ENCODE data around the gene CNN2.
A peak's percentile ranks its signal among the peaks of the same experiment; 100 is the strongest.
"Not testable (repeated sequence)": the region's sequence is repeated elsewhere in the genome, so short reads cannot be mapped to it uniquely, and the experiment has no call there.

CNN2 gene

DNA sequence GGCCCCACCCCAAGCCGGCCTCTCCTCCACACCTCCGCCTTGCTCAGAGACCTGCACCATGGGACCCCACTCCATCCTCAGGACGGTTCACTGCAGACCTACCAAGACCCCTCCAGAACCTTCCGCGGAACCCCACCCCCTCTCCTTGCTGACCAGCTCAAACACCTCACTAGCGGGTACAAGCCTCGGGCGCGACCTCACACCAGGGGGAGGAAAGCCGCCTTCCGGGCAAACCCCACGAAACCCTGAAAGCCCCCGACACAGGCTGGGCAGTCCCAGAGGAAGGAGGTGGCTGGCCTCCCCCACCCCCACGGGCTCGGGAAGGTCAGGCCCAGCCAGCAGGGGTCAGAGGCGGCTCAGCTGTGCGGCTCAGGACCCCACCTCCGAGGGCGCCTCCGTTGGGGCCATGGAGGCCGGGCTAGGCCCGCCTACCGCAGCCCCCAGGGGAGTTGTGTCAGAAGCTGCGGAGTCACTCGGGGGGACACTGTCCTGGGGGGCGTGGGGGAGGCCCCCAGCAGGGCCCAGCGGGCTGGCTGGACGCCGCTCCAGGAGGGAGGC lies 16.3 kb upstream of the CNN2 start:
- no peak for FAIRE-seq
- no peak for DNase-seq (ENCODE audit: insufficient read length, low spot score)

DNA sequence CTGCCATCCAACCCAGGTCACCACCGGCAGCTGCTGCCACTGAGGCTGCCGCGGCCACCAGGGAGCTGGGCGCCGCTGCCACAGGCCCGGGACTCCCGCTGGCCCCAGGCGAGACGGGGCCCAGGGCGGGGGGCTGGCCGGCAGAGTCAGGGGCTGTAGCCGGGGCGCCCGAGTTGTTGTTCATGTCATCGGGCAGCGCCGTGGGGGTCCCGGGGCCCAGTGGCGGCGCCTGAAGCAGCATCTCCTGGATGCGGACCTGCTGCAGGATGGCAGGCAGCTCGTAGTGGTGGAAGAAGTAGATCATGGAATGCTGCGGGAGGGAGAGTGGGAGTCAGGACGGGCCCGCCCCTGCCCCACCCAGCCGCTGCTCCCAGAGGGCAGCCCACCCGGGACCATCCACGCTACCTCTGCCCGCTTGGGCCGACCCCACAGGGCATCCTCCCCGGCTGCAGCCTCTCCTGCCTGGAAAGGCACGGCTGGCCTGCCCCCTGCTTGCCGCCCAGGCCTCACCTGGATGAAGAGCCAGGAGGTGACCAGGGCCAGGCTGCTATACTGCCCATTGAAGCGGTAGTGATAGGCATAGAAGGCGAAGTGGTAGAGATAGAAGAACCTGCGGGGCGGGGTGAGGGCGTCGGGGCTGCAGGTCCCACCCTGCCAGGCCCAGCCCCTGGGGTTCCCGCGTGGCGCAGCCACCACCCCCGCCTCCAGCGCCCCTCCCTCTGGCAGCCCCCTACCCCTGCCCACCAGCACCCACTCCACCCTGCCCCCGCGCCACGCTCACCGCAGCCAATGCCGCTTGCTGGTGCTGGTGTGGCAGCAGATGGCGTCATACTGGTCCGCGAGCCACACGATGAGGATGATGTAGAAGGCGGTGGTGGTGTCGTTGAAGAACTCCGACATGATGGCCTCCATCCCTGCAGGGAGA lies 15.6 kb upstream of the CNN2 start:
- FAIRE-seq (no peak), DNase-seq (ENCODE audit: insufficient read length, low spot score) (no peak)

DNA sequence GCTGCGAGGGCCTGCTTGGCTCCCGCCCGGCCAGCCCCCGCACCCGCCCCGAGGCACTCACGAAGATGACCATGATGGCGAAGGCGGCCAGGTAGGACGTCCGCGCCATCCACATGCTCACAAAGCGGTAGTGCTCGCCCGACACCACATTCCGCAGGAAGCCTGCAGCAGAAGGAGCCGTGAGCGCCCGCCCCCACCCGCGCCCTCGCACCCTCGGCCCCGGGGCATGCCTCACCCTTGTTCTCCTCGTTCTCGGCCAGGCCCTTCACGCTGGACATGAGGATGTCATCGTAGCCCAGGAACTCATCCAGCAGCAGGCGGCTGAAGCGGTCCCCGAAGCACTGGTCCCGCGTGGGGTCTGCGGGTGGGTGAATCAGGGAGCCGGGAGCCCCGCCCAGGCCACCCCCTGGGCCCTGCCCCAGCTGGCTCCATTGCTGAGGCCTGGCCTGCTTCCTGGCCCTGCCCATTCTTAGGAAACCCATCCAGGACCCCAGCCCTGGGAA lies 14.5 kb upstream of the CNN2 start:
- no peak for FAIRE-seq
- no peak for DNase-seq (ENCODE audit: insufficient read length, low spot score)

DNA sequence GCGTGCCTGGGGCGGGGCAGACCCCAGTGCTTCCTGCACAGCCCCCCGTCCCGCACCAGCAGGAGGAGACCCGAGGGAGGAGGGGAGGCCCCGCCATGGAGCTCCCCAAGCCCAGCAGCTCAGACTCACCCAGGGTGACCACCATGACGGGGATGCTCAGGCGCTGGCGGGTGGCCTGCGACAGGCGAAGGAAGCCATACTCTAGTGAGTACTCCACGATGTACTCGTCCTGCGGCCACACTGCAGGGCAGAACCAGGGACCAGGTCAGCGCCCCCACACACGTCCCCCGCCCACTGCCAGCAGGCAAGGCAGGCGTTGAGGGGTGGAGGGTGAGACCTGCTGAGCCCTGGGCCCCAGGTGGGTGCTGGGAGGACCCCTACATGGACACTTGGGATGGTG lies 14.1 kb upstream of the CNN2 start:
- DNase-seq (ENCODE audit: insufficient read length, low spot score) (no peak), FAIRE-seq (no peak)

DNA sequence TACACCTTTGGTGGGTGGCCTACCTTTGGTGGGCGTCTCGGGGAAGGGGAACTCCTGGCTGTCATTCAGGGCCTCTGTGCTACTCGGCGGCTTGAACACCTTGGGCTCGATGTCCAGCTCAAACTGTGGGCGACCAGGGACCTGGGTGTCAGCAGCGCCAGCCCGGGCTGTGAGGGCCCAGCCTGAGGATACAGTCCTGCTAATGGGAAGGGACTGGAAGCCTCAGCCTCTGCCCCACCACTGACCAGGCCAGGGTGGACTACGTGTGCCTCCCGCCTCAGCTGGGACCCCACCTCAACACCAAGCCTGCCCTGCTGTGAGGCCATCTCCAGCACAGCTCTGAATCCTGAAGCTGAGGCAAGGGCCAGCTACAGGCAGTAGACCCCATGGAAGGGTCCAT lies 13.2 kb upstream of the CNN2 start:
- no peak for FAIRE-seq

DNA sequence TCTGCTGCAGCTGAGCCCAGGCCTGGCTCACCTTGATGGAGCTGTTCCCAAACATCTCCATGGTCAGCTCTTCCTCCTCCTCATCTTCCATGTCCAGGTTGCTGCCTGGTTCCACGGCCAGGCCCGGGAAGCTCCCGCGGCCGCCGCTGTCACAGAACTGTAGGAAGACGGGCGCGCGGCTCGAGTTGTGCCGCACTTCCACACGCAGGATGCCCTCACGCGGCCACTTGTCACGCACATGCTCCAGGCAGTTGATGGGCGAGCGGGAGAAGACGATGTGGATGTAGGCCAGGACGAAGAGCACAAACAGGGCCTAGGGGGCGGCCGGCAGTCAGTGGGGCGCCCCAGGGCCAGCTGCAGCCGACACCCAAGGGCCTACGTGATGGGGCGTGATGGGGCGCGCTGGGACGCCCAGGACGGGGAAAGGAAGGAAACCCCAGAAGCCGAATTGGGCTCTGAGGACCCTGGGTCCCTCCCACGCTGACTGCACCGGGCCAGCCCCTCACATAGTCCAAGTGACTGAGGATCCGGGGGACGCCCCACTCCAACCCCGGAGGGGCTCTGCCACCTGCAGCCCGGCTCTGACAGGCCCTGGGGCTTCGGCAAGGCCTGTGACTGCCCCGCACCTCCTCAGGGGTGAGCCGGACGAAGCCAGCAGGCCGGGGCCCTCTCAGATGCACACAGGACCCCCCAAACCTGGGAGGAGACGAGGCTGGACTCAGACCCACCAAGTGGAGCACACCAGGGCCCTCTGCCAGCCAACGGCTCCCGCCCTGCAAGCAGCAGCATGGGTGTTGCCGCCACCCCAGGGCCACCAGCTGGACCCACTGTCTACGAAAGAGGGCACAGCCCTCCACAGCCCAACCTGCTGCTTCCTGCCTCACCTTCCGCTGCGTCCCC lies 12.0 kb upstream of the CNN2 start:
- no peak for FAIRE-seq

More for the DNA sequence above, 13.2 kb upstream of the CNN2 start:
- no peak for DNase-seq (ENCODE audit: insufficient read length, low spot score)

DNA sequence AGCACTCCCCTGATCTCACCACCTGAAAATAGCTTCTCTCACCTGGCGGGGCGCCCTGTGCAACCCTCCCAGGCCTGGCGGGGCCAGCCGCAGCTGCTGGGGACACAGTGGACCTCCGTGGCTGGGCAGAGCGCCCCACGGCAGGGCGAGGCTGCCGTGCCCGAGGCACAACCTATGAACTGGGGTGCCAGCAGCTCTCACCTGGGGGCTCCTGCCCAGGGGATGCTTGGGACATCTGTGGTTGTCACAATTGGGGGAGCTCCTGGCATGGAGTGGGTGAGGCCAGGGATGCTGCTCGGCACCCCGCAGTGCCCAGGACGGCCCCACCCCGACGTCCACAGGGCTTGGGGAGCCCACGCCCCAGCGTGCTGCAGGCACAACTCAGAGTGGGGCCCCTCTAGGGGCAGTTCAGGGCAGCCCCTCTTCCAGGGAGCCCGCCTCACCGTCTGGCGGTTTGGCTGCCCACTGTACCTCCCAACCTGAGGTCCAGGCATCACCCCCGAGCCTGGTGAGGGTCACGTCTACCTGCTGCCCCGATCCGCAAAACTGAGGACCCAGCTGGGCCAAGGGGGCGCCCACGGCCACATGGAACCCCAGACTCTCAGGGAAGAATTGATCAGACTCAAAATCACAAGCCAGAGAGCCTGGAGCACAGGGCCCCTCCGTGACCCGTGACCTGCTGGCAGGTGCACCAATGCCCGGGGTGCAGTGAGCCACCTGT lies 11.2 kb upstream of the CNN2 start:
- no peak for FAIRE-seq

More for the DNA sequence above, 12.0 kb upstream of the CNN2 start:
- DNase-seq (ENCODE audit: insufficient read length, low spot score): no peak

DNA sequence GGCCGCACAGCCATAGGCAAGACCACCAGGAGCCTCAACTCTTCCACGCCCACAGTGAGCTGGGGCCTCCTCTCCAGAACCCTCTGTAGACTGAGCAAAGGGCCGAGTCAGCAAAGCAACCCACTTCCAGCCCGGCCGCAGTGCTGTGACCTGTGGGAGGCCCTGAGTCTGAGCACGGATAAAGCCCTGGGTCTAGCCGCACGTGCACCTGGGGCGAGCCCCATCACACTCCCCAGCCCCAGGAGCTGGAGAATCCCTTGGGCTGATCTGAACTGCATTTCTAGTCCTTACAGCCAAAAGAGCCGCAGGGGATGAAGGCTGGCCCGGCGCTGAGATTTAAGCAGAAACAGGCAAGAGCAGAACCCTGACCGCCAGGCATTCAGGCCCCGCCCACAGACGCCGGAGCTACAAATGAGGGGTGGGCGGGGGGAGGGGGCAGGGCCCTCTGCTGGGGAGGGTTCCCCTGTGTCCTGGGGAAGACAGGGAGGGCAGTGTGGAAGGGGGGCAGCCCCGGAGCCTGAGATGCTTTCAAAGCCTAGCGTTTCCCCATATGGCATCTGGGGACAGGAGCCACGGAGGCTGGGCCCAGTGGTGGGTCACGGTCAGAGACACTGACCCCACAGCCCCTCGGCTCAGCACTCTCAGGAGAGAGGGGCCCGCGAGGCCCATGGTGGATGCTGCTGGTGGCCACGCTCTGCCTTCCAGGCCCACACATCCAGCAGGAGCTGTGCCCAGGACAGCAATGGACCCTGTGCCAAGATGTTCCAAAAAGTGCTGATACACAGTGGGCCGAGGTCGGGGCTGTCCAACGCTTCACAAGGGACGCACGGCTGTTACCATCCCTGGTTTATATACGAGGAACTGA lies 10.4 kb upstream of the CNN2 start:
- DNase-seq (ENCODE audit: insufficient read length, low spot score) (no peak), FAIRE-seq (no peak)

More for the DNA sequence above, 11.2 kb upstream of the CNN2 start:
- no peak for DNase-seq (ENCODE audit: insufficient read length, low spot score)

DNA sequence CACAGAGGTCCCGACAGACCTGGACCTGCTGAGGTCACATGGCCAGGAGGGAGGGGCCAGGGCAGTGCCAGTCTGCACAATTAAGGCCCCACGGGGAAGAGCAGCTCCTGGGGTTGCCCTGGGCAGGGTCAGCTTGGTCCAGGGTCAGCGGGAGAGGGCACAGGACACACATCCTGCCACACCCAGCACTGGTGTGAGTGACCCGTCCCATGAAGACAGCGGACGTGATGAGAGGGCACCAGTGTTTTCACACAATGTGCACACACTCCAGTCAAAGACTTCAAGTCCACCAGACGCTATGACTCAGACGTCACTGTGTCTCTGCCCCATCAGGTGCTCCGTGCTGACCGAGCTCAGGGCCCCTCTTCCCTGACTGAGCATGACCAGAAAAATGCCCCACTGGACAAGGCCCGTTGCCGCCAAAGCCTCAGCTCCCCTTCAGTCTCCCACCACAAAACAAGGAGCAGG lies 9.7 kb upstream of the CNN2 start:
- no peak for FAIRE-seq

DNA sequence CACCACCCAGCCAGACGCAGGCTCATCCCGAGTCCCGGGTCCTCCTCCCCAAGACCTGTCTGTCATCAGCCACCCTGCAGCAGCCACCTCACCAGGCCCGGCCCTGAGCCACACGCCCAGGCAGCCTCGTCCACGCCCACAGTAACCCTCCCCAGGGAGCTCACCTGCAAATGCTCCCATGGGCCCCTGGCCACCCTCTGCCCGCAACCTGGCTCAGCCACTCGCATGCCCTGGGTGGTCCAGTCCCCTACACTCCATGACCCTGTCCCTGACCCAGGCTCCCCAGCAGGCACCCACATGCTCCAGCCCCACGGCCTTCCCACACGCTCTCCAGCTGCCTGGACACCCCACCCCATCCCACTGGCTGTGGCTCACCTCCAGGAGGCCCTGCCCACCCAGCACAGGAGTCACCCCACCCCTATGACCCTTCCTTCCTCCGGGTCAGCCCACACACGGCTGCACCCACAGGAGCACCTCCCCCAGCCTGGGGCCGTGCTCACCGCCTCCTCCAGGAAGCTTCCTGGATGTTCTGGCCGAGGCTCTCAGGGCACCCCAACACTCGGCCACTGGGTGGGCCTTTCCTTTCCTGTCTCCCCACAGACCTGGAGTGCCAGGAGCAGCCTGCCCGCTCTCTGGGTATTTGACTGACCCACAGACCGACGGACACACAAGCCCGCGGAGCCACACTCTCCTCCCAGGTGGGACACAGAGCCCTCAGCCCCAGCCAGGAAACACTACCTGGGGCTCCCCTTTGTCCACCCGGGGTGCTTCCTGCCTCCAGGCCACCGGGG lies 9.1 kb upstream of the CNN2 start:
- DNase-seq (ENCODE audit: insufficient read length, low spot score) (no peak), FAIRE-seq (no peak)

More for the DNA sequence above, 9.7 kb upstream of the CNN2 start:
- DNase-seq (ENCODE audit: insufficient read length, low spot score): no peak

DNA sequence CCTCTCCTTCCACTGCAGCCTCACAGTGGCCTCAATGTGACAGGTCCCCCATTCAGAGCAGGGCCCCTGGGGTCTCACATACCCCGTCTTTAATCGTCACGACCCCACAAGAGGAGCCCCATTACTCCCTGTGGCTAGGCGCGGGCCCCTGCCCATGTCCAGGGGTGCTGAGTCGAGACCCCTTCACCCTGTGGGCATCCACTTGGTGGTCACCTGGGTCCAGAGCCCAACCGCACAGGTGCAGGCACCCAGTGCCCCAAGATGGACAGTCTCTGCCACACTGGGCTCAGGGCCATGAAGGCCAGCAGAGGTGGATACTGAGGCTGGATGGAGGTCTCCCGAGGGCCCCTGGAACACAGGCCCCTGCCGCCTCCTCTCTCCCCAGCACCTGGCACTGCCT lies 8.5 kb upstream of the CNN2 start:
- FAIRE-seq: no peak
- no peak for DNase-seq (ENCODE audit: insufficient read length, low spot score)

DNA sequence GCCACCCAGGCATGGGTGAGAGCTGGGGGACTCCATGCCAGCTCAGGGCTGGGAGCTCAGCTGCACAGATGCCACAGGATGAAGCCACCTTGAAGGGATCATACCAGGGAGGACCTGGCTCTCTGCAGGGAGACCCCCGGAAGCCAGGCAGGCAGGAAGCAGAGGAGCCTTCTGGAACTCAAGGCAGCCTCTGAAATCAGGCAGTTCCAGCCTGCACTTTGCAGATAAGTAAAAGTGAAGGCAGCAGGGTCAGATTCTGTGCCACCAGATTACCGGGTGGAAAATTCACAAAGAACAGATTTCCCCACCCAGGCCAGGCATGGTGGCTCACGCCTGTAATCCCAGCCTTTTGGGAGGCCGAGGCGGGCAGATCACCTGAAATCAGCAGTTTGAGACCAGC lies 8.0 kb upstream of the CNN2 start:
- no peak for FAIRE-seq
- DNase-seq (ENCODE audit: insufficient read length, low spot score): no peak

DNA sequence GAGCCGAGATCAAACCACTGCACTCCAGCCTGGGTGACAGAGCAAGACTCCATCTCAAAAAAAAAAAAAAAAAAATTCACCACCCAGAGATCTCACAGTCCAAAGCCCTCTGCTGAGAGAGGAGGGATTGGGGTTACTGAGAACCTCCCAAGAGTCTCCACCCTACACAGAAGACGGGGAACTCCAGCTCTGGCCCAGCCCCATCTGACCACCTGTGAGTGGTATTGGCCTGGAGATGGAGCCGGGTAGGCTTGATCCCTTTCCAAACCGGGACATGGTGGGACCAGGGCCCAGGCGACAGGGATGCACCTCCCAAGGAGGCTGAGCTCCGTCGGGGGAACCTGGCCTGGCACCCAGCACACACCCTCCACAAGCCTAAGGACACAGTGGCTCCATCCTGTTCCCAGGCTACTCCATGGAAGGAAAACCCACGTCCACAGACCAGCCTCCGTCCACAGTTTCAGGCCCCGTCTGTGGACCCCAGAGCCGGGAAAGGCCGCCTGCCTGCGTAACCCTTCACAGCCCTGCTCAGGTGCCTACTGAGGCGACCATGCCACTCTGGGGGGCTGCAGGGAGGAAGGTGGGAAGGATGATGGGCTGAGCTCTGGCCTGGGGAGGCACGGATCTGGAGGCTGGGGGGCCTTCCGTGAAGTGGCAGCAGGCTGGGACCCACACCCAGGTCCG lies 7.3 kb upstream of the CNN2 start:
- FAIRE-seq (no peak), DNase-seq (ENCODE audit: insufficient read length, low spot score) (no peak)

DNA sequence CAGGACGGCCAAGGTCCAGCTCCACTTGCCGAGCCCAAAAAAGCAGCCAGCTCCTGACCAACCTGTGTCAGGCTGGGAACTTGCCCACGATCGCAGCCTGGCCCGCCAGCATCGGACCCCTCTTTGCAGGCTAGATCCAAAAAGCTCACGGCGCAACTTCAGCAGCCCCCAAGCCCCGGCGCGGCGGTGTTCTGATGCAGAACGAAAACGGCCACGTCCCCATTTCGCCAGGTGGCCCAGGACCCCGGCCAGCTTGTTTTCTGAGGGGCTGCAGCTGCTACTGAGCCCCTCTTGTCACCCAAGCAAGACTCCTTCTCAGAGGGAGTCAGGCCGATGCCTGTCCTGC lies 6.8 kb upstream of the CNN2 start:
- no peak for FAIRE-seq
- DNase-seq (ENCODE audit: insufficient read length, low spot score): no peak

DNA sequence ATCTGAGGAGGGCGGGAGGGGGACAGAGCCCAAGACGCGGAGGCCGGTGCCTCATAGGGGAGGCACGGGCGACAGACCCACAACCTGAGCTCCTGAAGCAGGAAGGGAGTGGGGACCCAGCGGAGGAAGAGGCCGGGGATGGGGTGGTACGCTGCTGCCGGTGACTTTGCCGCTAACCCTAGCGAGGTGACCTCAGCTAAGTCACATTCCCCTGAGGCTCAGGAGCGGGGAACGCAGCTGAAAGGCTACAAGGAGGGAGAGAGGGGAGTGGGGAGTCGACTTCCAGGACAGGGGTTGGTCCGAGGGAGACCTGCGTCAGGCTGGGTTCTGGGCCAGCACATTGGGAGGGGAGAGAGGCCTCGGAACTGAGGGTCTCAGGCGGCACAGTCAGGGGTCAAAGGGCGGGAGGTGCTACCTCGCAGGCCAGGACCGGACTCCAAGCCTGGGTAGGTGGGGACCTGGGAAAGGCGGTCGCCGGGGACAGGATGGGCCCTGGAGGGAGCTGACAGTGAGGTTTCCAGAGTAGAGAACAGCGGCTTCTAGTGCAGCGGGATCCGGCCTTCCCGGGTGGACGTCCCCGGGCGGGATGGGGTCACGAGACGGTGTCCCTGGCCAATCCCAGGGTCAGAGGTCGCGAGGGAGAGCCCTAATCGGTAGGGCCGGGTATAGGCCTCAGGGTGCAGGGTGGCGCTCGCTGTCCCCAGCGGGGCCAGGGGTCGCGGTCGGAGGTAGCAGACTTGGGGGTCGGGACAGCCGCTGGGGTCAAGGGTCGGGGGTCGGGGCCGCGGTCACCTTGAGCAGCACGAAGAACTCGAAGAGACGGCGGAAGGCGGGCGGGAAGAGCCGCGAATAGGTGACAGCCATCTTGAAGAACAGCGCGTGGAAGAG lies 6.2 kb upstream of the CNN2 start:
- FAIRE-seq (no peak), DNase-seq (ENCODE audit: insufficient read length, low spot score) (no peak)

DNA sequence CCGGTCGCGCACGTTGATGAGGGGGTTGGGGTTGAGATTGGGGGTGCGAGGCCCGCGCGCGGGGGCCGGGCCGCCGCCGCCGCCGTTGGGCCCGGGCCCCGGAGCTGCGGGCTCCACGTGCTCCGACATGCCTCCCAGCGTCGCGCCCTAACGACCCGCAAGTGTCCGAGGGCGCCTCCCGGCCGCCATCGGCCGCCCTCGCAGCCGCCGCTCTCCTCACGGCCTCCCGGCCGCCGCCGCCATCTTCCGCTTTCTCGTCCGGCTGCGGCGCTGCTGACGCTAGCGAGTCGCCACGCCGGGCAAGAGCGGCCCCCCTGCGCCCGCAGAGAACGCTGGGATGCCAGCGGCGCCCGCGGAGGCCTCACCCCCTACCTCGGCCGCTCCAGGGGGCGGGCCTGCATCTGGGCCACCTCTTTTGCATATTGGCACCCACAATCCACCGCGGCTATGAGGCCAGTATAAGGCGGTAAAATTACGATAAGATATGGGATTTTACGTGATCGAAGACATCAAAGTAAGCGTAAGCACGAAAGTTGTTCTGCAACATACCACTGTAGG lies 5.5 kb upstream of the CNN2 start, which contains the start of gene TMEM259:
TSS of gene TMEM259 (minus strand) at position 256 of the 558 bp plus-strand sequence. CDS start at position 129, 127 bp downstream.
- FAIRE-seq (peak; percentile 94), DNase-seq (ENCODE audit: insufficient read length, low spot score) (peak; percentile 100)

DNA sequence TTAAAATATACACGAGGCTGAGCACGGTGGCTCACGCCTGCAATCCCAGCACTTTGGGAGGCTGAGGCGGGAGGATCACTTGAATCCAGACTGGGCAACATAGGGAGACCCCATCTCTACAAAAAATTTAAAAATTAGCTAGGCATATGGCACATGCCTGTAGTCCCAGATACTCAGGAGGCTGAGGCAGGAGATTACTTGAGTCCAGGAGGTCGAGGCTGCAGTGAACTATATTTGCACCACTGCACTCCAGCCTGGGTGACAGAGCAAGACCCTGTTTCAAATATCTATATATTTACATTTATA lies 2.6 kb upstream of the CNN2 start:
- not testable (repeated sequence) for DNase-seq (ENCODE audit: insufficient read length, low spot score); FAIRE-seq
